Cardiac muscle cell (in vitro differentiated cells and primary cell): Measurements from ENCODE around the gene LENG8. TPM values are rescaled to one million over a fixed set of nuclear protein-coding genes. Genes with fewer than 3 reads are reported as not detected.

Source experiments
- DNase-seq, 2 donors: peaks; one replicate each; pipeline versions ENCODE4 v3.0.0 to v3.0.0-alpha.2; 2010 to 2017; ENCODE audit warnings: low read depth in 1 of 2, low spot score in 1 of 2
- H3K27ac ChIP-seq: fragments of 200-600 bp; sonication (generic); 2 replicates; pipeline ENCODE4 v1.5.1; 2016
- H3K27me3 ChIP-seq: fragments of 200-600 bp; sonication (generic); 2 replicates; pipeline ENCODE4 v1.6.0; 2016; ENCODE audit warnings: control low read depth
- H3K36me3 ChIP-seq: fragments of 200-600 bp; sonication (generic); 2 replicates; pipeline ENCODE4 v1.5.1; 2016; ENCODE audit warnings: control low read depth
- H3K4me1 ChIP-seq: fragments of 200-600 bp; sonication (generic); 2 replicates; pipeline ENCODE4 v1.8.1; 2017; ENCODE audit warnings: low read depth, mild to moderate bottlenecking, mixed run types
- H3K4me3 ChIP-seq: fragments of 200-600 bp; sonication (generic); 2 replicates; pipeline ENCODE4 v1.5.1; 2016; ENCODE audit warnings: mild to moderate bottlenecking
- H3K9me3 ChIP-seq: fragments of 200-600 bp; sonication (generic); 2 replicates; pipeline ENCODE4 v1.5.1; 2017; ENCODE audit warnings: low read depth, mild to moderate bottlenecking, control low read depth
- CTCF ChIP-seq: IDR thresholded peaks from 2 replicates; pipeline ENCODE4 v1.5.1; 2012; ENCODE audit warnings: low read depth, mild to moderate bottlenecking, low read length
- polyA plus RNA-seq: library from polyadenylated mRNA; unstranded; fragments of >200 nt; fragmentation: Nextera tagmentation; extraction: Ambion mirVana; gene quantifications from 2 replicates; pipeline ENCODE4 v1.2.1, GENCODE V29; 2016
- total RNA-seq: library from RNA; depleted of rRNA; stranded (reverse); fragments of >200 nt; gene quantifications from 2 replicates; pipeline ENCODE4 v1.2.3, GENCODE V29; 2016

LENG8 gene
- total and polyA plus RNA-seq, 2 experiments from 2014 or later: 78.4 to 171 TPM

GRCh38 chr19:54461210-54461609 lies 12.2 kb downstream of the LENG8 start:
- peaks cover 37% of the 10 kb centered on the region for H3K36me3 ChIP-seq
- H3K27ac ChIP-seq: no peak overlapping the region
- H3K4me1 ChIP-seq: no peaks in the 10 kb centered on the region
- no peak for TF ChIP-seq CTCF
- no peak for DNase-seq
- H3K27me3 ChIP-seq: no peaks in the 10 kb centered on the region
- no peak overlapping the region for H3K4me3 ChIP-seq
- H3K9me3 ChIP-seq: no peaks in the 10 kb centered on the region

- no peak overlapping the region for H3K27ac ChIP-seq
Measured at GRCh38 chr19:54461613-54462012, 12.6 kb downstream of the LENG8 start.

GRCh38 chr19:54462047-54462654 lies 13.2 kb downstream of the LENG8 start:
- Histone ChIP-seq H3K9me3 (no peaks in the 10 kb centered on the region), H3K36me3 (peaks cover 30% of the 10 kb centered on the region), H3K27me3 (no peaks in the 10 kb centered on the region), H3K4me1 (no peaks in the 10 kb centered on the region), H3K4me3 (no peak overlapping the region), H3K27ac (peak overlapping the region; percentile 79)
- DNase-seq: no peak
- TF ChIP-seq CTCF: no peak

More at GRCh38 chr19:54461613-54462012, 12.6 kb downstream of the LENG8 start:
- DNase-seq: peak in 1 of 2 donors; percentile 46
- TF ChIP-seq CTCF: no peak
- Histone ChIP-seq H3K36me3 (peaks cover 33% of the 10 kb centered on the region), H3K9me3 (no peaks in the 10 kb centered on the region), H3K27me3 (no peaks in the 10 kb centered on the region), H3K4me3 (no peak overlapping the region), H3K4me1 (no peaks in the 10 kb centered on the region)

GRCh38 chr19:54462655-54463530 lies 13.9 kb downstream of the LENG8 start:
- peak; percentile 25 for TF ChIP-seq CTCF
- peak overlapping the region; percentile 79 for H3K27ac ChIP-seq
- H3K4me1 ChIP-seq: no peaks in the 10 kb centered on the region
- no peaks in the 10 kb centered on the region for H3K27me3 ChIP-seq
- DNase-seq: peak; percentile 64 to 81
- peak overlapping the region; percentile 62 for H3K4me3 ChIP-seq
- no peaks in the 10 kb centered on the region for H3K9me3 ChIP-seq
- peaks cover 22% of the 10 kb centered on the region for H3K36me3 ChIP-seq

- no peak for TF ChIP-seq CTCF
Measured at GRCh38 chr19:54463531-54464043, 14.6 kb downstream of the LENG8 start, which contains the start of gene LENG9. Gene LENG9 (minus strand): TSS chr19:54463778. CDS start chr19:54463526, 252 bp downstream.

More at GRCh38 chr19:54463531-54464043, 14.6 kb downstream of the LENG8 start, which contains the start of gene LENG9:
- peak within 1 kb of the TSS; percentile 89 for H3K27ac ChIP-seq
- peaks cover 16% of the 10 kb centered on the region for H3K36me3 ChIP-seq
- no peaks in the 10 kb centered on the region for H3K4me1 ChIP-seq
- peak; percentile 100 for DNase-seq
- H3K4me3 ChIP-seq: peak within 1 kb of the TSS; percentile 62
- H3K9me3 ChIP-seq: no peaks in the 10 kb centered on the region
- no peaks in the 10 kb centered on the region for H3K27me3 ChIP-seq
